PFSK-1 (cell line): ENCODE data around the gene CAMK1D.

Source experiments
- FOXP2 ChIP-seq: optimal IDR thresholded peaks from 2 replicates; pipeline ENCODE3; 2011; ENCODE audit warnings: borderline replicate concordance, control low read depth, inconsistent platforms; ENCODE audit not compliant: insufficient read depth; ENCODE audit errors: extremely low read length, extremely low read depth
- POLR2AphosphoS5 ChIP-seq: IDR thresholded peaks from 2 replicates; pipeline ENCODE4 v1.6.1; 2012; ENCODE audit warnings: low read depth, mild to moderate bottlenecking, control low read depth, low read length, moderate library complexity
- SIN3A ChIP-seq: IDR thresholded peaks from 2 replicates; pipeline ENCODE4 v1.6.1; 2012; ENCODE audit warnings: mild to moderate bottlenecking, low read length, moderate library complexity, borderline replicate concordance; ENCODE audit not compliant: insufficient read depth
- TAF1 ChIP-seq: IDR thresholded peaks from 2 replicates; pipeline ENCODE4 v1.6.1; 2012; ENCODE audit warnings: low read length, control low read depth, borderline replicate concordance; ENCODE audit not compliant: insufficient read depth
- TF ChIP-seq, protein P1 (sequence below), 2 experiments: IDR thresholded peaks; 2 replicates each; pipeline versions ENCODE4 v1.6.1 to v1.8.0; 2011 to 2012; ENCODE audit warnings: low read depth in 2 of 2, low read length in 2 of 2, control low read depth in 1 of 2, inconsistent platforms in 1 of 2, mild to moderate bottlenecking in 1 of 2, moderate library complexity in 1 of 2; ENCODE audit not compliant: insufficient read depth in 1 of 2

Gene CAMK1D

DNA sequence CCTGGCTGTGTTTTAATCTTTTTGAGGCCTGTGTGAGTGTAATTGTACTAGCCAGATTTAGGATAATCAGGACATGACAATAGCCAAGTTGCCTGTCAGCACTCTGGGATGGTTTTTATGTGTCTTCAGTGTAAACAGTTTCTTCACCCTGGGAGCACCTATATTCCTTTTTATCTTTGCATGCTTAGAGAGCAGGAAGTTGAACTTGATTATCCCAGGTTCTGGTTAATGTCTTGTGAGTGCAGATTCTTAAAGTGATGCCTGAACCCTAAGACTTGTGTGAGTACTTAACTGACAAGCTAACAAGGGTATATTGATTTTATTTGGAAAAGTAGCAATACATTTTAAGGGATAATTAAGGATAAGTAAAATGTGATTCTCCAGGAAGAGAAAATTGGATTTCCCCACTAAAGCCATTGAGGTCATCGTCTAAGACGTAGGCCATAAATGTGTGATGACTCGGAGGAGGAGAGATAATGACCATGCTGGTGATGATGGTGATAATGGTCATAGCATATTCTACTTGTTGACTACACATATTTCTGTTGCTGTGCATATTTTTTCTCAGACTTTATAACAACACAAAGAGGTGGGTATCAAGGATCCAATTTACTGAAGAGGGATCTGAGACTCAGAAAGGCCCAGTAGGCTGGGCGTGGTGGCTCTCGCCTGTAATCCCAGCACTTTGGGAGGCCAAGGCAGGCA lies 234.7 kb downstream of the CAMK1D start:
- TF ChIP-seq, protein P1, sequence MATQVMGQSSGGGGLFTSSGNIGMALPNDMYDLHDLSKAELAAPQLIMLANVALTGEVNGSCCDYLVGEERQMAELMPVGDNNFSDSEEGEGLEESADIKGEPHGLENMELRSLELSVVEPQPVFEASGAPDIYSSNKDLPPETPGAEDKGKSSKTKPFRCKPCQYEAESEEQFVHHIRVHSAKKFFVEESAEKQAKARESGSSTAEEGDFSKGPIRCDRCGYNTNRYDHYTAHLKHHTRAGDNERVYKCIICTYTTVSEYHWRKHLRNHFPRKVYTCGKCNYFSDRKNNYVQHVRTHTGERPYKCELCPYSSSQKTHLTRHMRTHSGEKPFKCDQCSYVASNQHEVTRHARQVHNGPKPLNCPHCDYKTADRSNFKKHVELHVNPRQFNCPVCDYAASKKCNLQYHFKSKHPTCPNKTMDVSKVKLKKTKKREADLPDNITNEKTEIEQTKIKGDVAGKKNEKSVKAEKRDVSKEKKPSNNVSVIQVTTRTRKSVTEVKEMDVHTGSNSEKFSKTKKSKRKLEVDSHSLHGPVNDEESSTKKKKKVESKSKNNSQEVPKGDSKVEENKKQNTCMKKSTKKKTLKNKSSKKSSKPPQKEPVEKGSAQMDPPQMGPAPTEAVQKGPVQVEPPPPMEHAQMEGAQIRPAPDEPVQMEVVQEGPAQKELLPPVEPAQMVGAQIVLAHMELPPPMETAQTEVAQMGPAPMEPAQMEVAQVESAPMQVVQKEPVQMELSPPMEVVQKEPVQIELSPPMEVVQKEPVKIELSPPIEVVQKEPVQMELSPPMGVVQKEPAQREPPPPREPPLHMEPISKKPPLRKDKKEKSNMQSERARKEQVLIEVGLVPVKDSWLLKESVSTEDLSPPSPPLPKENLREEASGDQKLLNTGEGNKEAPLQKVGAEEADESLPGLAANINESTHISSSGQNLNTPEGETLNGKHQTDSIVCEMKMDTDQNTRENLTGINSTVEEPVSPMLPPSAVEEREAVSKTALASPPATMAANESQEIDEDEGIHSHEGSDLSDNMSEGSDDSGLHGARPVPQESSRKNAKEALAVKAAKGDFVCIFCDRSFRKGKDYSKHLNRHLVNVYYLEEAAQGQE (IDR thresholded peaks at IDR 0.05; ENCODE audit: insufficient read depth in 1 of 2, low read depth in 2 of 2, low read length in 2 of 2): no peak
- no peak for TF ChIP-seq POLR2AphosphoS5
- no peak for TF ChIP-seq SIN3A
- TF ChIP-seq FOXP2: no peak
- no peak for TF ChIP-seq TAF1

DNA sequence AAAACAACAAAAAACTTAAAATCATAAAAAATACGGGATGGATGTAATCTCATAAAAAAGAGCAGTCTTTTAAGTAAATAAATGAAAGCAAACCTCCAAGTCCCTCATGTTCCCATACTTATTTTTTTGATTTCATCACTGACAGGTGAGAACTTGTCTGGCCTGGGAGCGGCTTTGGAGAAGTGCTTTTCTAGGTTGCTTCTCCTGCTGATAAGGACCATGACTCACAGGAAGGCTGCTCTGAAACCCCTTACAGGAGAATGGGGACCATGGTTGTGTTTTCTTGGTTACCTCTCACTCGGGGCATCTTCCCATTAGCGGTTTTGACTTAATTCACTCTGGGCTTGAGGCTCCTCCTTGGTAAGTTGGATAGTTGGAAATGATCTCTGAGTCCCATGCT lies 237.4 kb downstream of the CAMK1D start:
- TF ChIP-seq, protein P1 (IDR thresholded peaks at IDR 0.05; ENCODE audit: insufficient read depth in 1 of 2, low read depth in 2 of 2, low read length in 2 of 2): no peak
- TF ChIP-seq POLR2AphosphoS5 (no peak), FOXP2 (no peak), TAF1 (no peak), SIN3A (no peak)

DNA sequence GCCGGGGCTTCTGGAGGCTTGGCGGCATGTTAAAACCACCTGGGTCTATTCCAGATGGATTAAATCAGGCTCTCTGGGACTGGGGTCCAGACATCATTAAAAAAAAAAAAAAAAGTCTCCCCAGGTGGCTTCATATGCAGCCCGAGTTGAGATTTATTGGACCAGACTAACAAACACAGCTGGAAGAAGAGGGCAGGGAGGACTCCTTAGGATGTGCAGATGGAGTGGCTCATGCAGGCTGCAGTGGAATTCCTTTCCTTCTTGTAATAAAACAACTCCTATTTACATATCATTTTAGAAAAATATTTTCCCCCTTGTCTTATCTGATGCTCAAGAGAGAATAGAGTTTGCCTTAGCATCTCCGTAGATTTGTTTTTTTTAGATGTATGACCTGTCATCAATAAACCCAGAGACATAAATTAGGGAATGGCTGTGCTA lies 238.1 kb downstream of the CAMK1D start:
- TF ChIP-seq, protein P1 (IDR thresholded peaks at IDR 0.05; ENCODE audit: insufficient read depth in 1 of 2, low read depth in 2 of 2, low read length in 2 of 2): no peak
- no peak for TF ChIP-seq SIN3A
- TF ChIP-seq FOXP2: no peak
- no peak for TF ChIP-seq TAF1
- TF ChIP-seq POLR2AphosphoS5: no peak

DNA sequence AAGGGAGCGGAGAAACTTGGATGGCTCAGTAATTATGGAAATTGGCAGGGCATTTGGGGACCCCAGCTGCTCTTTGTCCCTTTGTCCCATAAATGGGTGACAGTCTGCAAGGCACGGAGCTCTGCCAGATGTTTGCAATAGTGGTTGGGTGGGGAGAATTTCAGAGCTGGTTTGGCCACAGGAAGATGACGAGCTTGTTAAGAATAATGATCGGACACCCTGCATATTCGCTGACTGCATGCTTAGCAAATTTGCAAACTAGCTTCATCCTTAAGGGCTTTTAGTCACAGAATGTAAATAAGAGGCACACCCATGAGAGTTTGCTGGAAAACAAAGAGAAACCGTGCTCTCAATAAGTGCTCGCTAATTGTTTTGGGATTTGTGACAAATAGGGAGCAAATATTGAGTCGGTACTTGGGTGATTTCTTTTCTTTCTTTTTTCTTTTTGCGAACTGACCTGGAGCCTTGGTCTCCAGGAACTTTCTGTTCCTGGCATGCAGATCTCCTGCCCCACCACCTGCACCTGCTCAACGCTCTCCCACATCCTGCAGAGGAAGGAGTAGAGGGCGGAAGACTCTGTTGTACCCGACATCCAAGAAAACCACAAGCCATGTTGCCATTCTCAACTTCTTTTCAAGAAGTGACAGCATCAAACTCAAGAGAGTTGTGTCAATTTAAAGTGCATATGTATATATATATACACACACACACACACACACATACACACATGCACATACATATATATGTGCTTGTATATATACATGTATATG lies 238.9 kb downstream of the CAMK1D start:
- TF ChIP-seq FOXP2: no peak
- TF ChIP-seq, protein P1 (IDR thresholded peaks at IDR 0.05; ENCODE audit: insufficient read depth in 1 of 2, low read depth in 2 of 2, low read length in 2 of 2): no peak
- no peak for TF ChIP-seq SIN3A
- no peak for TF ChIP-seq POLR2AphosphoS5
- TF ChIP-seq TAF1: no peak
